RWPE1 (cell line): ENCODE data around the gene KLHDC7A.

Source experiments
- CTCF ChIA-PET: fragments of 350-600 bp; sonication (Branson Sonifier 250); formaldehyde crosslinking; extraction: SDS; loops from one replicate; lab custom pipeline; 2021; lab: Yijun Ruan, JAX
- POLR2A ChIA-PET: fragments of 400-600 bp; formaldehyde crosslinking; extraction: SDS; loops from one replicate; lab custom pipeline; 2020; ENCODE audit warnings: antibody characterized with exemption; ENCODE audit not compliant: low non-redundant PET; lab: Yijun Ruan, JAX
- DNase-seq: peaks from one replicate; pipeline ENCODE4 v3.0.0; 2012; ENCODE audit warnings: low spot score
- H3K27ac ChIP-seq: fragments of 450-650 bp; 2 replicates; pipeline ENCODE4 v1.5.1; 2017
- TF ChIP-seq, protein P1 (sequence below): fragments of 450-650 bp; conservative IDR thresholded peaks from 2 replicates; pipeline ENCODE4 v1.5.1; 2017; ENCODE audit warnings: low read depth, mild to moderate bottlenecking

Gene KLHDC7A

DNA sequence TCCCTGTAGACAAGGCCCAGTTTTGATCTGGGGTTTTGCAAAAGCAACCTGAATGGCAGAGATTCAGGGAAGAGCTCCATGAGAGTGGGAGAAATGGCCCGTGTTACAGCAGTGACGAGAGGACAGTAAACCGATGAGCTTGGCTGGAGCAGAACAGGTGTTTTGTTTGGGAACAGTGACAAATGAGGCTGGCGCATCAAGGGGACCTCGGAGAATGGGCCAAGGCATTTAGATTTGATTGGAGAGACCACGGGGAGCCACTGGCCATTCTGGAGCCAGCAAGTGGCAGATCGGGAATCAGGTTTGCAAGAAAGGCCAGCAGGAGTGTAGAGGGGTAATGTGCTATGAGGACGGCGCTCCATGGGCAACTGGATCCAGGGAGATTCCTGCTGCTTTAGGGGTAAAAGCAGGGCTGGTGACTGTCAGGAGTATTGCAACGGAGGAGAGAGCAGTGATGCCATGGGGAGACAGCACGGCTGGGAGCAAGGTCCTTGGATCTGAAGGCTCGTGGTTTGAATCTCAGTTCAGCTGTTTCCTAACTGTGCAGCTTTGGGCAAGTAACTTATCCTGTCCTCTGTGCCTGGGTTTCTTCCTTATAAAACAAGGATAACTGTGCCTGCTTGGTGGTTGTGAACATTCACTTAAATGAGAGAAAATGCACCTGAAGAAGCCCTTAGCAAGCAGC lies 9.9 kb upstream of the KLHDC7A start:
- ChIA-PET CTCF (no interaction called here), POLR2A (no interaction called here)
- H3K27ac ChIP-seq: no peak overlapping the region
- DNase-seq: no peak
- TF ChIP-seq, protein P1, sequence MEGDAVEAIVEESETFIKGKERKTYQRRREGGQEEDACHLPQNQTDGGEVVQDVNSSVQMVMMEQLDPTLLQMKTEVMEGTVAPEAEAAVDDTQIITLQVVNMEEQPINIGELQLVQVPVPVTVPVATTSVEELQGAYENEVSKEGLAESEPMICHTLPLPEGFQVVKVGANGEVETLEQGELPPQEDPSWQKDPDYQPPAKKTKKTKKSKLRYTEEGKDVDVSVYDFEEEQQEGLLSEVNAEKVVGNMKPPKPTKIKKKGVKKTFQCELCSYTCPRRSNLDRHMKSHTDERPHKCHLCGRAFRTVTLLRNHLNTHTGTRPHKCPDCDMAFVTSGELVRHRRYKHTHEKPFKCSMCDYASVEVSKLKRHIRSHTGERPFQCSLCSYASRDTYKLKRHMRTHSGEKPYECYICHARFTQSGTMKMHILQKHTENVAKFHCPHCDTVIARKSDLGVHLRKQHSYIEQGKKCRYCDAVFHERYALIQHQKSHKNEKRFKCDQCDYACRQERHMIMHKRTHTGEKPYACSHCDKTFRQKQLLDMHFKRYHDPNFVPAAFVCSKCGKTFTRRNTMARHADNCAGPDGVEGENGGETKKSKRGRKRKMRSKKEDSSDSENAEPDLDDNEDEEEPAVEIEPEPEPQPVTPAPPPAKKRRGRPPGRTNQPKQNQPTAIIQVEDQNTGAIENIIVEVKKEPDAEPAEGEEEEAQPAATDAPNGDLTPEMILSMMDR: no peak

GRCh38 chr1:18473195-18473815 lies 7.4 kb upstream of the KLHDC7A start:
- POLR2A ChIA-PET: no interaction called here
- CTCF ChIA-PET: no interaction called here
- DNase-seq: no peak
- H3K27ac ChIP-seq: no peak overlapping the region
- TF ChIP-seq, protein P1: no peak

DNA sequence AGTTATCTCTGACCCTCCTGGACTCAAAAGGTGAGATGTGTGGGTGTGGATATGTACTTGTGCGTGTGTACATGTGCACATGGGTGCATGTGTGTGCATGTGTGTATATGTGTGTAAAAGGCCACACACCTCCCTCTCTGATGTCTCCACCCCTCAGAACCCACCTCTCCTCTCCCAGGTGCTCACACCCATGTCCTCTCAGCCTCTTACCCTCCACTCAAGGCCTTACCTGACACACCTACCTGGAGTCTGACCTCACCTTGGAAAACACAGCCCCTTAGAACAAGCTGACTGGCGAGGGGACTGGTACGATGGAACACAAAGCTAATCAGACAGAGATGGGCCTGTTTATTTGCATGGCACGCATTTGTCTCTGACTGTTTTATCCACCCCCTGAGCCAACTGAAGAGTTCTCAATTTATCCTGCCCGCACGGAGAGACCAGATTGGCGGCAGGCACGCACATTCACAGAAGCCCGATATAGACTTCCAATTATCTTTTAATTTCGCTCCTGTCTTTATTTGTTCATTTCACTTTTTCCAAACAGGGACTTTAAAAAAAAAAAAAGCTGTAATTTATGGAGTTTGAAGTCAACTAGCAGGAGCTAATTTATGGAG lies 6.1 kb upstream of the KLHDC7A start:
- TF ChIP-seq, protein P1: no peak
- ChIA-PET POLR2A (no interaction called here), CTCF (interaction anchor here (0.7 to 0.8 kb wide), 2 partner anchors 20 to 25 kb away, joined by 3 to 4 read pairs; no protein-coding TSS in a partner anchor)
- H3K27ac ChIP-seq: no peak overlapping the region
- no peak for DNase-seq

GRCh38 chr1:18475234-18475905 lies 5.4 kb upstream of the KLHDC7A start:
- TF ChIP-seq, protein P1: no peak
- DNase-seq: no peak
- ChIA-PET CTCF (interaction anchor here (0.7 kb wide), 1 partner anchor 24 kb away, joined by 4 read pairs; no protein-coding TSS in a partner anchor), POLR2A (no interaction called here)
- H3K27ac ChIP-seq: no peak overlapping the region

GRCh38 chr1:18479454-18479853 lies 1.3 kb upstream of the KLHDC7A start:
- POLR2A ChIA-PET: no interaction called here
- no peak for DNase-seq
- CTCF ChIA-PET: no interaction called here
- no peak overlapping the region for H3K27ac ChIP-seq
- TF ChIP-seq, protein P1: no peak
